WTC11 (cell line): ENCODE measurements around the gene PTPRN2. TPM values are rescaled to one million over a fixed set of nuclear protein-coding genes. Genes with fewer than 3 reads are reported as not detected.

Experiments used
- ATAC-seq: fragments of 200-7000 bp; cut with Tn5 transposase; 2 replicates; pipeline ENCODE4 v1.10.0; 2021; ENCODE audit warnings: mild to moderate bottlenecking, moderate library complexity
- CTCF ChIA-PET: fragments of 300-600 bp; sonication (Branson Sonifier 250); formaldehyde crosslinking; loops from one replicate; lab custom pipeline; 2021; ENCODE audit warnings: antibody characterized with exemption; lab: Charles Lee
- POLR2A ChIA-PET: fragments of 350-600 bp; sonication (Branson Sonifier 250); formaldehyde crosslinking; loops from one replicate; lab custom pipeline; 2021; ENCODE audit warnings: antibody characterized with exemption; lab: Charles Lee
- DNase-seq: peaks from one replicate; pipeline ENCODE4 v3.0.0; 2021; ENCODE audit warnings: low spot score
- H3K27ac Mint-ChIP-seq: 2 replicates; pipeline ENCODE4 v1.8.0; 2021; ENCODE audit warnings: mixed read lengths
- H3K27me3 Mint-ChIP-seq: 2 replicates; pipeline ENCODE4 v1.8.0; 2021; ENCODE audit warnings: low read depth, mild to moderate bottlenecking, moderate library complexity, mixed read lengths
- H3K36me3 Mint-ChIP-seq: 2 replicates; pipeline ENCODE4 v1.8.0; 2021; ENCODE audit warnings: mixed read lengths
- H3K4me1 Mint-ChIP-seq: 2 replicates; pipeline ENCODE4 v1.8.0; 2022; ENCODE audit warnings: mixed read lengths
- H3K4me3 Mint-ChIP-seq: 2 replicates; pipeline ENCODE4 v1.8.0; 2021; ENCODE audit warnings: mild to moderate bottlenecking, moderate library complexity, mixed read lengths
- H3K9me3 Mint-ChIP-seq: 2 replicates; pipeline ENCODE4 v1.8.0; 2021; ENCODE audit warnings: mixed read lengths
- ATF6 ChIP-seq: sonication (generic); formaldehyde crosslinking; IDR thresholded peaks from 2 replicates; pipeline ENCODE4 v1.8.1; 2023; ENCODE audit warnings: mild to moderate bottlenecking, missing genetic modification reagents
- CDX4 ChIP-seq: fragments of 250-450 bp; sonication (Bioruptor Pico); IDR thresholded peaks from 2 replicates; pipeline ENCODE4 v1.9.0; 2021; ENCODE audit warnings: moderate library complexity, mild to moderate bottlenecking, inconsistent platforms, borderline replicate concordance
- ERG ChIP-seq: fragments of 250-450 bp; sonication (Bioruptor Pico); IDR thresholded peaks from 2 replicates; pipeline ENCODE4 v1.8.0; 2021; ENCODE audit warnings: mild to moderate bottlenecking
- GRHL2 ChIP-seq: fragments of 250-450 bp; sonication (Bioruptor Pico); IDR thresholded peaks from 2 replicates; pipeline ENCODE4 v1.8.0; 2022; ENCODE audit warnings: mild to moderate bottlenecking, moderate library complexity; ENCODE audit not compliant: insufficient replicate concordance, severe bottlenecking
- GTF2I ChIP-seq: fragments of 250-450 bp; sonication (Bioruptor Pico); conservative IDR thresholded peaks from 2 replicates; pipeline ENCODE4 v1.4.0; 2021; ENCODE audit warnings: mild to moderate bottlenecking
- HMGA2 ChIP-seq: fragments of 250-450 bp; sonication (Bioruptor Pico); IDR thresholded peaks from 2 replicates; pipeline ENCODE4 v1.4.0; 2021; ENCODE audit warnings: mild to moderate bottlenecking, moderate library complexity
- IRF2 ChIP-seq: sonication (generic); formaldehyde crosslinking; IDR thresholded peaks from 2 replicates; pipeline ENCODE4 v1.8.0; 2022; ENCODE audit warnings: low read depth, missing genetic modification reagents, borderline replicate concordance
- KAT7 ChIP-seq: sonication (generic); formaldehyde crosslinking; IDR thresholded peaks from 2 replicates; pipeline ENCODE4 v1.8.1; 2023; ENCODE audit warnings: missing genetic modification reagents, mild to moderate bottlenecking, borderline replicate concordance
- NFYB ChIP-seq: sonication (generic); formaldehyde crosslinking; conservative IDR thresholded peaks from 2 replicates; pipeline ENCODE4 v1.8.0; 2022; ENCODE audit warnings: low read depth, missing genetic modification reagents
- OVOL2 ChIP-seq: fragments of 250-450 bp; sonication (Bioruptor Pico); IDR thresholded peaks from 2 replicates; pipeline ENCODE4 v1.9.0; 2021; ENCODE audit warnings: mild to moderate bottlenecking, borderline replicate concordance
- STAT6 ChIP-seq: sonication (generic); formaldehyde crosslinking; conservative IDR thresholded peaks from 2 replicates; pipeline ENCODE4 v1.8.1; 2023; ENCODE audit warnings: mild to moderate bottlenecking, low read depth, missing genetic modification reagents, moderate library complexity
- TCF7 ChIP-seq: sonication (generic); formaldehyde crosslinking; IDR thresholded peaks from 2 replicates; pipeline ENCODE4 v1.8.0; 2022; ENCODE audit warnings: mild to moderate bottlenecking, low read depth, missing genetic modification reagents, moderate library complexity
- TEAD1 ChIP-seq: sonication (generic); formaldehyde crosslinking; IDR thresholded peaks from 2 replicates; pipeline ENCODE4 v1.8.0; 2022; ENCODE audit warnings: mild to moderate bottlenecking, missing genetic modification reagents
- ZBTB43 ChIP-seq: sonication (generic); formaldehyde crosslinking; IDR thresholded peaks from 2 replicates; pipeline ENCODE4 v1.8.1; 2023; ENCODE audit warnings: mild to moderate bottlenecking, missing genetic modification reagents
- ZNF416 ChIP-seq: fragments of 250-450 bp; sonication (Bioruptor Pico); IDR thresholded peaks from 2 replicates; pipeline ENCODE4 v1.9.0; 2021; ENCODE audit warnings: mild to moderate bottlenecking, inconsistent platforms
- total RNA-seq: library from RNA; stranded (reverse); gene quantifications from 3 replicates; pipeline ENCODE4 v1.2.3, GENCODE V29; 2021
- TF ChIP-seq, protein P1 (sequence below): sonication (generic); formaldehyde crosslinking; IDR thresholded peaks from 2 replicates; pipeline ENCODE4 v1.8.0; 2023; ENCODE audit warnings: mild to moderate bottlenecking, missing genetic modification reagents
- TF ChIP-seq, protein P2 (sequence below): sonication (generic); formaldehyde crosslinking; IDR thresholded peaks from 2 replicates; pipeline ENCODE4 v1.8.1; 2022; ENCODE audit warnings: missing genetic modification reagents, borderline replicate concordance

Gene PTPRN2
- total RNA-seq, 1 experiment from 2014 or later: 4.7 TPM

GRCh38 chr7:158421361-158421760 lies 166.3 kb downstream of the PTPRN2 start:
- Mint-ChIP-seq H3K4me1 (no peaks in the 10 kb centered on the region), H3K9me3 (peaks cover 31% of the 10 kb centered on the region)
- no peak for TF ChIP-seq ATF6 (CRISPR knock-in tag)
- TF ChIP-seq GTF2I (CRISPR knock-in tag): no peak
- no peak for TF ChIP-seq TCF7 (CRISPR knock-in tag)
- TF ChIP-seq, all 79 proteins: peak for 0
- no peak for ATAC-seq
- H3K27me3 Mint-ChIP-seq: no peaks in the 10 kb centered on the region; the same call in 1 of the 2 replicates
- H3K4me3 Mint-ChIP-seq: no peak overlapping the region
- H3K36me3 Mint-ChIP-seq: peaks cover 15% of the 10 kb centered on the region
- ChIA-PET CTCF (no interaction called here), POLR2A (no interaction called here)
- DNase-seq: no peak
- H3K27ac Mint-ChIP-seq: no peak overlapping the region

DNA sequence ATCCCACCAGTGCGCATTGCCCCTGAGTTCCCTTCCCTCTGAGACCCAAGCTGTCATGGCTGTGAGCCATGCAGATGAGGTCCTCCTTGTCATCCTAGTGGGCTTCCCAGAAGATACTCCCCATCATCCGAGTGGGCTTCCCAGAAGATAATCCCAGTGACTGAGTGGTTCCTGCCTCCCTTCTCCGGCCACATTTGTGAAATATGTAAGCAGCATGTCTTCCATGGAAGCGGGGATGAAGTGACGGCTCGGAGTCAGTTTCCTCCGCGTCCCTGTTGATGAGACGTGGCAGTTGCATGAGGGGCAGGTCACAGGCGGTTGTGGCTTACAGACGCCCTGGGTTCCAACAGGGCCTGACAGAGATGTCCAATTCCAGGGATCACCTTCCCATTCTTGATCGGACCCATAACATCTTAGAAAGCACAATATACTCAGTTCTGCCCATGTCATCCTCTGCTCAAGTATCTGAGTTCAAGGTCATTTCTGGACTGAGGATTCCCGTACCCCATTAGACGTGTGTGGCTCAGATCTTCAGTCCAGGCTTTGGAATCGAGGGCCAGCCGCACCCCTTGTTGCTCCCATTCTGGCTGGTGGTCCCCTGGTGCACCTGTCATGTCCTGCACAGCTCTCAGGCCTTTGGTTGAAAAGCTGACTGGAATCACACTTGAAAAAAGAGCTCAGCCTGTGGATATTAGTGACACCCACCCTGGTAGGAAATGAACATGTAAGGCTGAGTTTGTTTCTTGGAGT lies 166.9 kb downstream of the PTPRN2 start:
- Mint-ChIP-seq H3K4me3 (no peak overlapping the region), H3K36me3 (peaks cover 15% of the 10 kb centered on the region), H3K9me3 (peaks cover 36% of the 10 kb centered on the region), H3K27ac (no peak overlapping the region), H3K4me1 (no peaks in the 10 kb centered on the region), H3K27me3 (no peaks in the 10 kb centered on the region; the same call in 1 of the 2 replicates)
- ATAC-seq: no peak
- ChIA-PET CTCF (no interaction called here), POLR2A (no interaction called here)
- DNase-seq: no peak
- TF ChIP-seq NFYB (CRISPR knock-in tag) (no peak), TEAD1 (no peak), IRF2 (no peak), ZBTB43 (CRISPR knock-in tag) (no peak), KAT7 (CRISPR knock-in tag) (no peak), ZNF416 (CRISPR knock-in tag) (no peak), HMGA2 (CRISPR knock-in tag) (no peak), ERG (CRISPR knock-in tag) (no peak), STAT6 (CRISPR knock-in tag) (no peak), CDX4 (CRISPR knock-in tag) (no peak), OVOL2 (no peak), GRHL2 (CRISPR knock-in tag) (no peak)
- TF ChIP-seq, protein P1, sequence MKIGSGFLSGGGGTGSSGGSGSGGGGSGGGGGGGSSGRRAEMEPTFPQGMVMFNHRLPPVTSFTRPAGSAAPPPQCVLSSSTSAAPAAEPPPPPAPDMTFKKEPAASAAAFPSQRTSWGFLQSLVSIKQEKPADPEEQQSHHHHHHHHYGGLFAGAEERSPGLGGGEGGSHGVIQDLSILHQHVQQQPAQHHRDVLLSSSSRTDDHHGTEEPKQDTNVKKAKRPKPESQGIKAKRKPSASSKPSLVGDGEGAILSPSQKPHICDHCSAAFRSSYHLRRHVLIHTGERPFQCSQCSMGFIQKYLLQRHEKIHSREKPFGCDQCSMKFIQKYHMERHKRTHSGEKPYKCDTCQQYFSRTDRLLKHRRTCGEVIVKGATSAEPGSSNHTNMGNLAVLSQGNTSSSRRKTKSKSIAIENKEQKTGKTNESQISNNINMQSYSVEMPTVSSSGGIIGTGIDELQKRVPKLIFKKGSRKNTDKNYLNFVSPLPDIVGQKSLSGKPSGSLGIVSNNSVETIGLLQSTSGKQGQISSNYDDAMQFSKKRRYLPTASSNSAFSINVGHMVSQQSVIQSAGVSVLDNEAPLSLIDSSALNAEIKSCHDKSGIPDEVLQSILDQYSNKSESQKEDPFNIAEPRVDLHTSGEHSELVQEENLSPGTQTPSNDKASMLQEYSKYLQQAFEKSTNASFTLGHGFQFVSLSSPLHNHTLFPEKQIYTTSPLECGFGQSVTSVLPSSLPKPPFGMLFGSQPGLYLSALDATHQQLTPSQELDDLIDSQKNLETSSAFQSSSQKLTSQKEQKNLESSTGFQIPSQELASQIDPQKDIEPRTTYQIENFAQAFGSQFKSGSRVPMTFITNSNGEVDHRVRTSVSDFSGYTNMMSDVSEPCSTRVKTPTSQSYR (CRISPR knock-in tag): no peak
- TF ChIP-seq, protein P2, sequence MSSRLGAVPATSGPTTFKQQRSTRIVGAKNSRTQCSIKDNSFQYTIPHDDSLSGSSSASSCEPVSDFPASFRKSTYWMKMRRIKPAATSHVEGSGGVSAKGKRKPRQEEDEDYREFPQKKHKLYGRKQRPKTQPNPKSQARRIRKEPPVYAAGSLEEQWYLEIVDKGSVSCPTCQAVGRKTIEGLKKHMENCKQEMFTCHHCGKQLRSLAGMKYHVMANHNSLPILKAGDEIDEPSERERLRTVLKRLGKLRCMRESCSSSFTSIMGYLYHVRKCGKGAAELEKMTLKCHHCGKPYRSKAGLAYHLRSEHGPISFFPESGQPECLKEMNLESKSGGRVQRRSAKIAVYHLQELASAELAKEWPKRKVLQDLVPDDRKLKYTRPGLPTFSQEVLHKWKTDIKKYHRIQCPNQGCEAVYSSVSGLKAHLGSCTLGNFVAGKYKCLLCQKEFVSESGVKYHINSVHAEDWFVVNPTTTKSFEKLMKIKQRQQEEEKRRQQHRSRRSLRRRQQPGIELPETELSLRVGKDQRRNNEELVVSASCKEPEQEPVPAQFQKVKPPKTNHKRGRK: no peak
